ENCODE data around the gene SYNGR3. TPM values are rescaled to one million over a fixed set of nuclear protein-coding genes. Genes with fewer than 3 reads are reported as not detected.

The SYNGR3 gene
- total RNA-seq, 1 donor from 2014 or later = 0.91 TPM

DNA sequence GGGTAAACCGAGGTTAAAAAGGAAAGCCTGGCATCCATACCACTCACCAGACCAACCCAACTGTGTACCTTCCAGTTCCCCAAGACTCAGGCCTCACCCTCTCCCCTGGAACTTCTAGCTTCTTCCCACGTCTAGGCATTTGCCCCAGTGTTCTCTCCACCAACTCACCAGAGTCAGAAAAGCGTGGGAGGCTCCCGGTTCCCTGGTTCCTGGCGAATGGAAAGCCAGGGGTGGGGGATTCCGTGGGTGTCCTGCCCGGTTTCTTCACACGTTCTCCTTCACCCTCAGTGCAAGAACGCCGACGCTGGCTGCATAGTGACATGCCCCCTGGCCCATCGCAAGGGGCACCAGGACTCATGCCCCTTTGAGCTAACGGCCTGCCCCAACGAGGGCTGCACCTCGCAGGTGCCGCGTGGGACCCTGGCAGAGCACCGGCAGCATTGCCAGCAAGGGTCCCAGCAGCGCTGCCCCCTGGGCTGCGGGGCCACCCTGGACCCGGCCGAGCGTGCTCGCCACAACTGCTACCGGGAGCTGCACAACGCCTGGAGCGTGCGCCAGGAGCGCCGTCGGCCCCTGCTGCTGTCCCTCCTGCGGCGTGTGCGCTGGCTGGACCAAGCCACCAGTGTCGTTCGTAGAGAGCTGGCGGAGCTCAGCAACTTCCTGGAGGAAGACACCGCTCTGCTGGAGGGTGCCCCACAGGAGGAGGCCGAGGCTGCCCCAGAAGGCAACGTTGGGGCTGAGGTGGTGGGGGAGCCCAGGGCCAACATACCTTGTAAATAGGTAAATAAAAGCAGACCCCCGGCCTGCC, 21.4 kb upstream of the SYNGR3 start:
- Mint-ChIP-seq H3K4me1 (ENCODE audit: unreplicated experiment) (peaks cover 37% of the 10 kb centered on the region), H3K27me3 (ENCODE audit: unreplicated experiment) (no peaks in the 10 kb centered on the region), H3K9me3 (ENCODE audit: unreplicated experiment) (no peaks in the 10 kb centered on the region), H3K36me3 (ENCODE audit: unreplicated experiment) (peaks cover 10% of the 10 kb centered on the region), H3K4me3 (ENCODE audit: unreplicated experiment) (no peak overlapping the region), H3K27ac (ENCODE audit: unreplicated experiment) (no peak overlapping the region)
- TF ChIP-seq, protein P1, sequence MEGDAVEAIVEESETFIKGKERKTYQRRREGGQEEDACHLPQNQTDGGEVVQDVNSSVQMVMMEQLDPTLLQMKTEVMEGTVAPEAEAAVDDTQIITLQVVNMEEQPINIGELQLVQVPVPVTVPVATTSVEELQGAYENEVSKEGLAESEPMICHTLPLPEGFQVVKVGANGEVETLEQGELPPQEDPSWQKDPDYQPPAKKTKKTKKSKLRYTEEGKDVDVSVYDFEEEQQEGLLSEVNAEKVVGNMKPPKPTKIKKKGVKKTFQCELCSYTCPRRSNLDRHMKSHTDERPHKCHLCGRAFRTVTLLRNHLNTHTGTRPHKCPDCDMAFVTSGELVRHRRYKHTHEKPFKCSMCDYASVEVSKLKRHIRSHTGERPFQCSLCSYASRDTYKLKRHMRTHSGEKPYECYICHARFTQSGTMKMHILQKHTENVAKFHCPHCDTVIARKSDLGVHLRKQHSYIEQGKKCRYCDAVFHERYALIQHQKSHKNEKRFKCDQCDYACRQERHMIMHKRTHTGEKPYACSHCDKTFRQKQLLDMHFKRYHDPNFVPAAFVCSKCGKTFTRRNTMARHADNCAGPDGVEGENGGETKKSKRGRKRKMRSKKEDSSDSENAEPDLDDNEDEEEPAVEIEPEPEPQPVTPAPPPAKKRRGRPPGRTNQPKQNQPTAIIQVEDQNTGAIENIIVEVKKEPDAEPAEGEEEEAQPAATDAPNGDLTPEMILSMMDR (IDR thresholded peaks at IDR 0.05) = no peak
- no peak for DNase-seq (ENCODE audit: extremely low spot score, unreplicated experiment)

DNA sequence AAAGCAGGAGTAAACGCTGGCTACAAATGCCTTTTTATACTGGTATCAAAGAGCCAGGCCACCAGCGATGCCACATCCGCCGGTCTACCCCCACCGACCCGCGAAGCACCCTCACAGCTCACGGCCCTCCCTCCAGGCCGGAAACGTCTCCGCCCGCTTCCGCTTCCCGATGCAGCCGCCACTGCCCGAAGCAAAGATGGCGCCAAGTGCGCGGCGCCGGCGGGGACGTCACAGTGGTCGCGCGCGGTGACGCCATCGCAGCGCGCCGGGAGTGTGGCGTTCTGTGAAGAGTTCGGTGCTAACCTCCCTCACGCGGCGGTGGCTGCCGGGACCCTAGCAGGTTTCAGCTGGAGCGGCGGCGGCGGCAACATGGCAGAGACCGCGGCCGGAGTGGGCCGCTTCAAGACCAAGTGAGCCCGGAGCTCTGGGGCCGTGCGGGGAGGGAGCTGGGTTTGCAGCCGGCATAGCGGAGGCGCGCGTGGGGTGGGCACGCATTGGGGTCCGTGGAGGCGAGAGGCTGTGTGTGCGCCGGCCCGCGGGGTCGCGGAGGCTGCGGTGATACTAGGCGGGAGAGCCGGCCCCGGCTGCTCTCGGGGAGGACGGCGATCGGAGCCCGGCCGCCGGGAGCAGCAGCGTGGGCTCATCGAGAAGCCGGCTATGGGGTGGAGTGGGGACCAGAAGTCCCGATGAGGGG, 17.8 kb upstream of the SYNGR3 start, which contains the start of gene TBL3:
TBL3 (plus strand) TSS at position 258 of the 694 bp plus-strand sequence; CDS start at position 370, 112 bp downstream.
- DNase-seq (ENCODE audit: extremely low spot score, unreplicated experiment) = peak; percentile 97
- Mint-ChIP-seq H3K27me3 (ENCODE audit: unreplicated experiment) (no peaks in the 10 kb centered on the region), H3K4me1 (ENCODE audit: unreplicated experiment) (peaks cover 24% of the 10 kb centered on the region), H3K9me3 (ENCODE audit: unreplicated experiment) (no peaks in the 10 kb centered on the region), H3K36me3 (ENCODE audit: unreplicated experiment) (peaks cover 12% of the 10 kb centered on the region), H3K27ac (ENCODE audit: unreplicated experiment) (peak within 1 kb of the TSS; percentile 98), H3K4me3 (ENCODE audit: unreplicated experiment) (peak within 1 kb of the TSS; percentile 94)
- TF ChIP-seq, protein P1 (IDR thresholded peaks at IDR 0.05) = no peak

- Mint-ChIP-seq H3K4me1 (ENCODE audit: unreplicated experiment) (peaks cover 22% of the 10 kb centered on the region), H3K27me3 (ENCODE audit: unreplicated experiment) (no peaks in the 10 kb centered on the region), H3K4me3 (ENCODE audit: unreplicated experiment) (peak overlapping the region; percentile 94), H3K36me3 (ENCODE audit: unreplicated experiment) (peaks cover 12% of the 10 kb centered on the region), H3K9me3 (ENCODE audit: unreplicated experiment) (no peaks in the 10 kb centered on the region), H3K27ac (ENCODE audit: unreplicated experiment) (peak overlapping the region; percentile 98)
- TF ChIP-seq, protein P1 (IDR thresholded peaks at IDR 0.05) = no peak
- no peak for DNase-seq (ENCODE audit: extremely low spot score, unreplicated experiment)
These were observed 17.3 kb upstream of the SYNGR3 start for GRCh38 chr16:1972490-1972877.

GRCh38 chr16:1973461-1974156, 16.2 kb upstream of the SYNGR3 start:
- TF ChIP-seq, protein P1 (IDR thresholded peaks at IDR 0.05) = no peak
- Mint-ChIP-seq H3K36me3 (ENCODE audit: unreplicated experiment) (peaks cover 12% of the 10 kb centered on the region), H3K4me1 (ENCODE audit: unreplicated experiment) (peaks cover 22% of the 10 kb centered on the region), H3K27ac (ENCODE audit: unreplicated experiment) (no peak overlapping the region), H3K4me3 (ENCODE audit: unreplicated experiment) (peak overlapping the region; percentile 94), H3K9me3 (ENCODE audit: unreplicated experiment) (no peaks in the 10 kb centered on the region), H3K27me3 (ENCODE audit: unreplicated experiment) (no peaks in the 10 kb centered on the region)
- no peak for DNase-seq (ENCODE audit: extremely low spot score, unreplicated experiment)

Data from osteocyte (in vitro differentiated cells).